Measurements from ENCODE around the gene ALDH4A1.

DNA sequence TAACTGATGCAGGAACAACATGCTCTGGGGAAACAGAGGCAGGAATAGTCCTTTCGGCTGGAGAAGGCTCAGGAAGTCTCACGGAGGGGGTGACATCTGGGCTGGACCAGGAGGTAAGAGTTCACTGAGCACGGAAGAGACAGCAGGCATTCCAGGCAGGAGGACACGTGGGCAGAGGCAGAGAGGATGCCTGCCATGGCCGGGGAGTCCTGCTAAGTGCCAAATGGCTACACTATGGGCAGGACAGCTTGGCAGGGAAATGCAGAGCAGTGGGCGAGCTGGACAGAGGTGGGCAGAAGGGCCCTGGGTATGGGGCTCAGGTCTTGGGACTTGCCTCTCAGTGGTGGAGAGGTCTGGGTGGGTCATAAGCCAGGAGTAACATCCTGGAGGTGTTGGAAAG, 17.6 kb downstream of the ALDH4A1 start:
- no peak for TF ChIP-seq CTCF (IDR thresholded peaks at IDR 0.05)
- TF ChIP-seq POLR2A (IDR thresholded peaks at IDR 0.05) = no peak

Data from lower leg skin (tissue), 3 donors.